ENCODE results near the gene FABP6. TPM values are rescaled to one million over a fixed set of nuclear protein-coding genes. Genes with fewer than 3 reads are reported as not detected.

Gene FABP6
- polyA plus RNA-seq, 3 donors, result not detected

DNA sequence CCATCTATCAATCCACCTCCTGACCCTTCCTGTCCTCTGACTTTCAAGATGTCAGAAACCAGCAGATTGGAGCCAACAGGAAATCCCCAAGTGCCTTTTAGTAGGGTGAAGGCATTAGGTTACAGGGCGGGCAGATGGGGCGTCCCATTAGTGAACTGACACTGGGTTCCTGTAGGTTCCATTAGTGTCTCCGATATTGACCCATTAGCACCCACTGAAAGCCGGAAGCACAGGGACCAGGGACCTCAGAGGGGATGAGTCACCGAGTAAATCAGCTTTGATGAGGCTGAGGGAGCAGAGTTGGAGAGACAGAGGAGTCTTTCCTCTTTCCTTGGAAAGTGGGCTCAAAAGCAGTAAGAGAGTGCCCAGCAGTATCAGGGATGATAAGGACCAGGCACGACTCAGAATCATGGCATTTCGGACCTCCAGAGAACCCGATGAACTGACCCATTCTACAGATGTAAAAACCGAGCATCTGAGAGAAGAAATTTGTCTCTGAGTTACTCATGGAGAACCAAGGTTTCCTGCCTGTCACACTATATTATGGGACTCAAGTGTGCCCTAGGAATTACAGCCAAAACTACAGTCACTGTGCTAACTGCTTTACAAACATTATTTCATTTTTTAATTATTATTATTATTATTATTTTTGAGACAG, 47.2 kb upstream of the FABP6 start:
- Histone ChIP-seq H3K79me2 (ENCODE audit: insufficient read depth, low read length) (no peaks in the 10 kb centered on the region), H3K9ac (ENCODE audit: insufficient read depth, low read length, poor library complexity, severe bottlenecking) (no peak overlapping the region), H3K27me3 (ENCODE audit: control insufficient read depth in 2 of 2, insufficient read depth in 2 of 2, low read length in 2 of 2) (no peaks in the 10 kb centered on the region), H3K4me1 (ENCODE audit: control insufficient read depth in 1 of 2, insufficient read depth in 2 of 2, low read length in 2 of 2) (peaks cover 15 to 17% of the 10 kb centered on the region in 2 donors), H3K4me3 (replicated peaks in 1 of 3; ENCODE audit: low read depth in 2 of 3, low read length in 3 of 3) (no peak overlapping the region), H3K9me3 (replicated peaks in 1 of 2; ENCODE audit: control insufficient read depth in 1 of 2, insufficient read depth in 1 of 2, low read length in 2 of 2) (no peaks in the 10 kb centered on the region), H2AFZ (ENCODE audit: insufficient read depth, low read depth, low read length, poor library complexity, severe bottlenecking) (no peak overlapping the region), H4K20me1 (ENCODE audit: insufficient read depth, low read length) (no peaks in the 10 kb centered on the region), H3K27ac (ENCODE audit: low read depth in 1 of 2, low read length in 2 of 2) (no peak overlapping the region), H3K4me2 (replicated peaks; ENCODE audit: extremely low read depth, low read length, poor library complexity, severe bottlenecking) (no peak overlapping the region), H3K36me3 (replicated peaks in 1 of 2; ENCODE audit: control insufficient read depth in 1 of 2, insufficient read depth in 2 of 2, low read length in 2 of 2) (no peaks in the 10 kb centered on the region)
- TF ChIP-seq, protein P1, sequence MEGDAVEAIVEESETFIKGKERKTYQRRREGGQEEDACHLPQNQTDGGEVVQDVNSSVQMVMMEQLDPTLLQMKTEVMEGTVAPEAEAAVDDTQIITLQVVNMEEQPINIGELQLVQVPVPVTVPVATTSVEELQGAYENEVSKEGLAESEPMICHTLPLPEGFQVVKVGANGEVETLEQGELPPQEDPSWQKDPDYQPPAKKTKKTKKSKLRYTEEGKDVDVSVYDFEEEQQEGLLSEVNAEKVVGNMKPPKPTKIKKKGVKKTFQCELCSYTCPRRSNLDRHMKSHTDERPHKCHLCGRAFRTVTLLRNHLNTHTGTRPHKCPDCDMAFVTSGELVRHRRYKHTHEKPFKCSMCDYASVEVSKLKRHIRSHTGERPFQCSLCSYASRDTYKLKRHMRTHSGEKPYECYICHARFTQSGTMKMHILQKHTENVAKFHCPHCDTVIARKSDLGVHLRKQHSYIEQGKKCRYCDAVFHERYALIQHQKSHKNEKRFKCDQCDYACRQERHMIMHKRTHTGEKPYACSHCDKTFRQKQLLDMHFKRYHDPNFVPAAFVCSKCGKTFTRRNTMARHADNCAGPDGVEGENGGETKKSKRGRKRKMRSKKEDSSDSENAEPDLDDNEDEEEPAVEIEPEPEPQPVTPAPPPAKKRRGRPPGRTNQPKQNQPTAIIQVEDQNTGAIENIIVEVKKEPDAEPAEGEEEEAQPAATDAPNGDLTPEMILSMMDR (IDR thresholded peaks at IDR 0.05), result no peak
- WGBS (ENCODE audit: insufficient coverage), result 87% methylated on average over 7 of the region's 9 CpGs
- intact Hi-C loops (cut with micrococcal nuclease), result no loop called here
- H3K36me3 Mint-ChIP-seq, result no peaks in the 10 kb centered on the region
- H3K9me3 Mint-ChIP-seq, result peaks cover 0 to 2% (median 0%) of the 10 kb centered on the region in 7 donors
- no peak overlapping the region for H3K4me3 Mint-ChIP-seq
- H3K27ac Mint-ChIP-seq, result no peak overlapping the region
- peaks cover 4 to 6% (median 6%) of the 10 kb centered on the region in 3 donors for H3K27me3 Mint-ChIP-seq (ENCODE audit: low read depth in 3 of 3)
- no peak for DNase-seq
- H3K4me1 Mint-ChIP-seq, result peaks cover 16% of the 10 kb centered on the region

- no peak overlapping the region for H3K4me3 ChIP-seq (replicated peaks in 1 of 3; ENCODE audit: low read depth in 2 of 3, low read length in 3 of 3)
- Mint-ChIP-seq H3K4me1 (peaks cover 19% of the 10 kb centered on the region), H3K36me3 (no peaks in the 10 kb centered on the region), H3K4me3 (no peak overlapping the region), H3K27ac (no peak overlapping the region), H3K27me3 (ENCODE audit: low read depth in 3 of 3) (peaks cover 3 to 6% (median 4%) of the 10 kb centered on the region in 3 donors), H3K9me3 (peaks cover 0 to 3% (median 0%) of the 10 kb centered on the region in 7 donors)
- no peaks in the 10 kb centered on the region for H3K79me2 ChIP-seq (ENCODE audit: insufficient read depth, low read length)
- H3K4me2 ChIP-seq (replicated peaks; ENCODE audit: extremely low read depth, low read length, poor library complexity, severe bottlenecking), result no peak overlapping the region
- H4K20me1 ChIP-seq (ENCODE audit: insufficient read depth, low read length), result no peaks in the 10 kb centered on the region
- H3K27ac ChIP-seq (ENCODE audit: low read depth in 1 of 2, low read length in 2 of 2), result no peak overlapping the region
- no peaks in the 10 kb centered on the region for H3K9me3 ChIP-seq (replicated peaks in 1 of 2; ENCODE audit: control insufficient read depth in 1 of 2, insufficient read depth in 1 of 2, low read length in 2 of 2)
- no peak overlapping the region for H2AFZ ChIP-seq (ENCODE audit: insufficient read depth, low read depth, low read length, poor library complexity, severe bottlenecking)
- intact Hi-C loops (cut with micrococcal nuclease), result no loop called here
- no peaks in the 10 kb centered on the region for H3K36me3 ChIP-seq (replicated peaks in 1 of 2; ENCODE audit: control insufficient read depth in 1 of 2, insufficient read depth in 2 of 2, low read length in 2 of 2)
- H3K9ac ChIP-seq (ENCODE audit: insufficient read depth, low read length, poor library complexity, severe bottlenecking), result no peak overlapping the region
- 92% methylated on average over 2 of the region's 2 CpGs for WGBS (ENCODE audit: insufficient coverage)
- no peak for DNase-seq
- peaks cover 18 to 20% of the 10 kb centered on the region in 2 donors for H3K4me1 ChIP-seq (ENCODE audit: control insufficient read depth in 1 of 2, insufficient read depth in 2 of 2, low read length in 2 of 2)
- TF ChIP-seq, protein P1 (IDR thresholded peaks at IDR 0.05), result no peak
- no peaks in the 10 kb centered on the region for H3K27me3 ChIP-seq (ENCODE audit: control insufficient read depth in 2 of 2, insufficient read depth in 2 of 2, low read length in 2 of 2)
Observed at GRCh38 chr5:160183075-160183474, 46.2 kb upstream of the FABP6 start.
